Astrocyte of the spinal cord (primary cell): Measurements from ENCODE around the gene RASD2.

ENCODE experiments used
- DNase-seq: peaks from one replicate; pipeline ENCODE4 v3.0.0; 2011; ENCODE audit warnings: low read depth, low spot score
- H3K4me3 ChIP-seq: 2 replicates; pipeline ENCODE4 v1.5.1; 2011; ENCODE audit warnings: low read depth, mild to moderate bottlenecking, low read length, moderate library complexity
- CTCF ChIP-seq: IDR thresholded peaks from 2 replicates; pipeline ENCODE4 v1.5.1; 2012; ENCODE audit warnings: low read depth, mild to moderate bottlenecking, low read length, inconsistent platforms
- in situ Hi-C: cut with HindIII; loops from 2 replicates; pipeline ENCODE4 v1.10.0; 2017; ENCODE audit warnings: low sequenced_read_pairs

Gene RASD2

GRCh38 chr22:35558719-35559118, 18.1 kb downstream of the RASD2 start:
- in situ Hi-C loops: no loop called here
- DNase-seq: no peak
- TF ChIP-seq CTCF: no peak
- no peak overlapping the region for H3K4me3 ChIP-seq

DNA sequence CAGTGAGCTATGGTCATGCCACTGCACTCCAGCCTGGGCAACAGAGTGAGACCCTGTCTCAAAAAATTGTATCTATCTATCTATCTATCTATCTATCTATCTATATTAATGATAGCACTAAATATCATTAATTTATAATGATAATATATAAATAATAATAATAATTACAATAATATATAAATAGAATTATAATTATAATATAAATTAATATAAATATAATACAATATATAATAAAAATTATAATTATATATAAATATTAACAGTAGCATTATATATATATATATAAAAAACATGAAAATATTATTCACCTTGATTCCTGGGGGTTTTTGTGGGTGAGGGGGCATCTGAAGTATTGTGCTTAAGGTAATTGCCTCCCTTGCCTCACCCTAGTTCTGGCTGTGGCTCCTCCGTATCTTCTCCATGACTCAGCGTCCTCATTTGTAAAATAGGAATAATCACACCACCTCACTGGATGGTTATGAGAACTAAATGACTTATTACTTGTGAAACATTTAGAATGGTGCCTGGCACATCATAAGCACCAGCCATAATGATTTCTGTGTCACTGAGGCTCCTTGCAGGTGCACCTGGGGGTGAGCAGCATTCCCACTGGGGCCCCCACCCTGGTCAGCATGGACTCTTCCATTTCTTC, 18.8 kb downstream of the RASD2 start:
- TF ChIP-seq CTCF: no peak
- no peak overlapping the region for H3K4me3 ChIP-seq
- DNase-seq: no peak
- in situ Hi-C loops: no loop called here

- no peak overlapping the region for H3K4me3 ChIP-seq
- no peak for DNase-seq
- TF ChIP-seq CTCF: no peak
- in situ Hi-C loops: no loop called here
Measured at GRCh38 chr22:35560366-35560765, 19.7 kb downstream of the RASD2 start.

DNA sequence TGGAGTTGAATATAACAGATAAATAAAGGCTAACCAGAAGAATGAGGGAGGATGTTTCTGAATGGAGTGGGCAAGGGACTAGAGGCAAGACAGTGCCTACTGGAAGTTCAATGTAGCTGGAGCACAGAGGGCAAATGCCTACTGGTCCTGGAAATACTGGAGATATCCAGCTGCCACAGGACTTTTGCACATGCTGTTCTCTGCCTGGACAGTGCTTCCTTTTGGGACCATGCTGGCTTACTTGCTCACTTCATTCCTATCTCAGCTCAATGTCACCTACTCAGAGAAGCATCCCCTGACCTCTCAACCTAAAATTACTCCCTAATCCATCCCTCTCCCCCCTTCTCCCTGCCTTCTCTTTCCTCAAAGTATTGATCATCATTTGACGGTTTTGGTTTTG, 20.2 kb downstream of the RASD2 start:
- no peak overlapping the region for H3K4me3 ChIP-seq
- in situ Hi-C loops: no loop called here
- TF ChIP-seq CTCF: no peak
- DNase-seq: no peak

GRCh38 chr22:35561796-35562526, 21.3 kb downstream of the RASD2 start:
- in situ Hi-C loops: no loop called here
- TF ChIP-seq CTCF: no peak
- peak; percentile 74 for DNase-seq
- no peak overlapping the region for H3K4me3 ChIP-seq

GRCh38 chr22:35563211-35563610, 22.6 kb downstream of the RASD2 start:
- in situ Hi-C loops: no loop called here
- DNase-seq: no peak
- no peak overlapping the region for H3K4me3 ChIP-seq
- no peak for TF ChIP-seq CTCF
